PC-3 (cell line): ENCODE results near the gene PDHB. TPM values are rescaled to one million over a fixed set of nuclear protein-coding genes. Genes with fewer than 3 reads are reported as not detected.

Experiments
- ATAC-seq: fragments of 200-7000 bp; cut with Tn5 transposase; 2 replicates; pipeline ENCODE4 v1.9.1; 2020; ENCODE audit warnings: mild to moderate bottlenecking, moderate library complexity
- BruUV-seq: library from RNA; stranded (reverse); fragments of 400-500 nt; replicated peaks from 2 replicates; lab custom pipeline; 2021; lab: Mats Ljungman, UMichigan
- CTCF ChIA-PET: fragments of 300-600 bp; sonication (Branson Sonifier 250); formaldehyde crosslinking; loops from one replicate; lab custom pipeline; 2022; ENCODE audit warnings: antibody characterized with exemption; lab: Charles Lee
- POLR2A ChIA-PET: fragments of 300-600 bp; sonication (Branson Sonifier 250); formaldehyde crosslinking; loops from one replicate; lab custom pipeline; 2022; ENCODE audit warnings: antibody characterized with exemption; ENCODE audit not compliant: unreplicated experiment; lab: Charles Lee
- DNase-seq: peaks from one replicate; pipeline ENCODE4 v3.0.0-alpha.2; 2015
- H2AFZ ChIP-seq: fragments of 300-600 bp; sonication (generic); 2 replicates; pipeline ENCODE4 v1.6.0; 2016; ENCODE audit warnings: antibody characterized with exemption, low read length
- H3F3A ChIP-seq: fragments of 300-600 bp; sonication (generic); one replicate; pipeline ENCODE4 v1.6.0; 2017; ENCODE audit warnings: antibody characterized with exemption, low read length, control low read depth, mild to moderate bottlenecking; ENCODE audit not compliant: unreplicated experiment
- H3K27ac ChIP-seq: fragments of 300-600 bp; sonication (generic); 2 replicates; pipeline ENCODE4 v1.5.1; 2016; ENCODE audit warnings: mild to moderate bottlenecking, low read length
- H3K27me3 ChIP-seq: fragments of 300-600 bp; sonication (generic); 2 replicates; pipeline ENCODE4 v1.6.1; 2016; ENCODE audit warnings: low read length, mixed read lengths
- H3K36me3 ChIP-seq: fragments of 300-600 bp; sonication (generic); 2 replicates; pipeline ENCODE4 v1.6.1; 2016; ENCODE audit warnings: low read depth, mixed run types, low read length, mixed read lengths
- H3K4me1 ChIP-seq: fragments of 300-600 bp; sonication (generic); 2 replicates; pipeline ENCODE4 v1.5.1; 2016; ENCODE audit warnings: low read length; ENCODE audit not compliant: insufficient read depth
- H3K4me2 ChIP-seq: fragments of 300-600 bp; sonication (generic); 2 replicates; pipeline ENCODE4 v1.6.0; 2016; ENCODE audit warnings: low read length
- H3K4me3 ChIP-seq: fragments of 300-600 bp; sonication (generic); 2 replicates; pipeline ENCODE4 v1.5.1; 2016; ENCODE audit warnings: mild to moderate bottlenecking, low read length, mixed read lengths
- H3K79me2 ChIP-seq: fragments of 300-600 bp; sonication (generic); 2 replicates; pipeline ENCODE4 v1.6.1; 2017; ENCODE audit warnings: low read length, mixed read lengths
- H3K9ac ChIP-seq: fragments of 300-600 bp; sonication (generic); 2 replicates; pipeline ENCODE4 v1.6.0; 2016; ENCODE audit warnings: mild to moderate bottlenecking, low read length
- H3K9me2 ChIP-seq: fragments of 300-600 bp; sonication (generic); replicated peaks from 2 replicates; pipeline ENCODE4 v1.6.1; 2016; ENCODE audit warnings: mixed run types, low read length, mixed read lengths
- H3K9me3 ChIP-seq: fragments of 300-600 bp; sonication (generic); 2 replicates; pipeline ENCODE4 v1.6.1; 2016; ENCODE audit warnings: low read length, mixed read lengths
- H4K20me1 ChIP-seq: fragments of 300-600 bp; sonication (generic); 2 replicates; pipeline ENCODE4 v1.6.1; 2016; ENCODE audit warnings: low read length, mixed read lengths
- CTCF ChIP-seq: fragments of 300-600 bp; sonication (generic); conservative IDR thresholded peaks from 2 replicates; pipeline ENCODE4 v1.5.1; 2017; ENCODE audit warnings: antibody characterized with exemption, low read depth, mild to moderate bottlenecking, low read length
- EZH2 ChIP-seq: fragments of 300-600 bp; sonication (generic); IDR thresholded peaks from one replicate; pipeline ENCODE4 v1.6.1; 2017; ENCODE audit warnings: antibody characterized with exemption, mild to moderate bottlenecking, low read length; ENCODE audit not compliant: unreplicated experiment
- EZH2phosphoT487 ChIP-seq: fragments of 300-600 bp; sonication (generic); IDR thresholded peaks from 2 replicates; pipeline ENCODE4 v1.6.1; 2018; ENCODE audit warnings: mild to moderate bottlenecking, antibody characterized with exemption, low read length, borderline replicate concordance
- intact Hi-C: fragments of 100-400 bp; cut with micrococcal nuclease; formaldehyde crosslinking; loops from 2 replicates; pipeline ENCODE4 v1.9.0; 2023
- total RNA-seq: library from RNA; depleted of rRNA; stranded (reverse); fragments of >200 nt; gene quantifications from 2 replicates; pipeline ENCODE4 v1.2.3, GENCODE V29; 2014

The PDHB gene
- total RNA-seq, 1 experiment from 2014 or later: 103 TPM

- H2AFZ ChIP-seq: no peak overlapping the region
- no peak overlapping the region for H3K9ac ChIP-seq
- peak overlapping the region; percentile 7; the same call in 1 of the 2 replicates for H3K27ac ChIP-seq
- peaks cover 6% of the 10 kb centered on the region for H3F3A ChIP-seq
- ChIA-PET POLR2A (no interaction called here), CTCF (interaction anchor here (0.5 kb wide), 1 partner anchor 57 kb away, joined by 6 read pairs; no protein-coding TSS in a partner anchor)
- ATAC-seq (no peak), DNase-seq (no peak)
- H3K9me2 ChIP-seq: no peaks in the 10 kb centered on the region
- no TSS peak for BruUV-seq
- H3K36me3 ChIP-seq: 0 out of 2 replicates have a peak, but pooled peaks cover 3% of the 10 kb centered on the region
- intact Hi-C loops: no loop called here
- H3K9me3 ChIP-seq: no peaks in the 10 kb centered on the region
- TF ChIP-seq CTCF (no peak), EZH2 (no peak), EZH2phosphoT487 (no peak)
- no peak overlapping the region for H3K4me3 ChIP-seq
- H3K27me3 ChIP-seq: no peaks in the 10 kb centered on the region
- no peak overlapping the region for H3K4me2 ChIP-seq
- no peaks in the 10 kb centered on the region for H4K20me1 ChIP-seq
- no peaks in the 10 kb centered on the region for H3K79me2 ChIP-seq
- H3K4me1 ChIP-seq: peaks cover 21% of the 10 kb centered on the region
Measured at GRCh38 chr3:58391156-58391865, 42.3 kb downstream of the PDHB start.

GRCh38 chr3:58388550-58389091 is 45.0 kb downstream of the PDHB start:
- no peak overlapping the region for H2AFZ ChIP-seq
- CTCF ChIA-PET: interaction anchor here (1.0 kb wide), 1 partner anchor 82 kb away, joined by 4 read pairs; the partner anchor contains the start of genes HTD2 and RPP14
- H3K9me3 ChIP-seq: no peaks in the 10 kb centered on the region
- H3K27ac ChIP-seq: peak overlapping the region; percentile 93
- DNase-seq (peak; percentile 79), ATAC-seq (peak; percentile 52)
- no peak overlapping the region for H3K4me3 ChIP-seq
- H3F3A ChIP-seq: peaks cover 6% of the 10 kb centered on the region
- H3K4me1 ChIP-seq: peaks cover 33% of the 10 kb centered on the region
- TF ChIP-seq EZH2 (no peak), CTCF (no peak), EZH2phosphoT487 (no peak)
- POLR2A ChIA-PET: interaction anchor here (0.6 kb wide), 1 partner anchor 13 kb away, joined by 5 read pairs; no protein-coding TSS in a partner anchor
- H3K36me3 ChIP-seq: no peaks in the 10 kb centered on the region
- no peaks in the 10 kb centered on the region for H3K9me2 ChIP-seq
- no TSS peak for BruUV-seq
- intact Hi-C loops: loop anchor here (1.0 kb wide), 2 partner anchors 16 to 30 kb away; no protein-coding TSS in a partner anchor
- no peaks in the 10 kb centered on the region for H4K20me1 ChIP-seq
- no peaks in the 10 kb centered on the region for H3K79me2 ChIP-seq
- no peaks in the 10 kb centered on the region for H3K27me3 ChIP-seq
- H3K4me2 ChIP-seq: peak overlapping the region; percentile 59
- peak overlapping the region; percentile 77 for H3K9ac ChIP-seq
